Measurements from ENCODE around the gene RAB1B.
"Not testable (repeated sequence)": the region's sequence is repeated elsewhere in the genome, so short reads cannot be mapped to it uniquely, and the experiment has no call there.

RAB1B gene

GRCh38 chr11:66317723-66318599 lies 49.5 kb downstream of the RAB1B start:
- Histone ChIP-seq H3K27me3 (no peaks in the 10 kb centered on the region), H3K9ac (peak overlapping the region; percentile 84), H3K4me3 (peak overlapping the region; percentile 73), H4K20me1 (peaks cover 24% of the 10 kb centered on the region), H3K36me3 (no peaks in the 10 kb centered on the region), H3K27ac (peak overlapping the region; percentile 91), H3K4me1 (peaks cover 67% of the 10 kb centered on the region), H3K4me2 (peak overlapping the region; percentile 98), H3K9me3 (peaks cover 11% of the 10 kb centered on the region; the same call in 1 of the 2 replicates)
- peak; percentile 98 for TF ChIP-seq Cebpa-rat (IDR thresholded peaks at IDR 0.05)

- Histone ChIP-seq H3K4me2 (peak overlapping the region; percentile 98), H3K36me3 (no peaks in the 10 kb centered on the region), H3K27ac (peak overlapping the region; percentile 91), H3K4me3 (peak overlapping the region; percentile 73; the same call in 1 of the 2 replicates), H3K4me1 (peaks cover 72% of the 10 kb centered on the region), H3K27me3 (no peaks in the 10 kb centered on the region), H3K9me3 (peaks cover 11% of the 10 kb centered on the region; the same call in 1 of the 2 replicates), H3K9ac (peak overlapping the region; percentile 84), H4K20me1 (peaks cover 24% of the 10 kb centered on the region)
- TF ChIP-seq Cebpa-rat (IDR thresholded peaks at IDR 0.05) = peak; percentile 4; the same call in 1 of the 2 replicates
These were observed 50.1 kb downstream of the RAB1B start for GRCh38 chr11:66318600-66318970.

GRCh38 chr11:66320289-66320688 lies 51.9 kb downstream of the RAB1B start:
- not testable (repeated sequence) for H3K36me3 ChIP-seq, H3K9ac ChIP-seq, H3K4me2 ChIP-seq, H3K4me3 ChIP-seq, H3K27me3 ChIP-seq, H3K27ac ChIP-seq
- peaks cover 14% of the 10 kb centered on the region for H4K20me1 ChIP-seq
- peaks cover 72% of the 10 kb centered on the region for H3K4me1 ChIP-seq
- peaks cover 11% of the 10 kb centered on the region; the same call in 1 of the 2 replicates for H3K9me3 ChIP-seq

GRCh38 chr11:66320748-66321147 lies 52.3 kb downstream of the RAB1B start:
- Histone ChIP-seq H3K9me3 (peaks cover 11% of the 10 kb centered on the region; the same call in 1 of the 2 replicates), H3K4me1 (peaks cover 72% of the 10 kb centered on the region)
- not testable (repeated sequence) for H3K9ac ChIP-seq, H3K27me3 ChIP-seq, H4K20me1 ChIP-seq, H3K27ac ChIP-seq, H3K4me2 ChIP-seq, H3K4me3 ChIP-seq, H3K36me3 ChIP-seq

GRCh38 chr11:66321606-66322005 lies 53.2 kb downstream of the RAB1B start:
- Histone ChIP-seq H3K4me3 (no peak overlapping the region), H3K27me3 (no peaks in the 10 kb centered on the region), H3K9me3 (peaks cover 11% of the 10 kb centered on the region; the same call in 1 of the 2 replicates), H3K4me2 (peak overlapping the region; percentile 34; the same call in 1 of the 2 replicates), H4K20me1 (0 out of 2 replicates have a peak, but pooled peaks cover 2% of the 10 kb centered on the region), H3K36me3 (no peaks in the 10 kb centered on the region), H3K9ac (no peak overlapping the region), H3K4me1 (peaks cover 69% of the 10 kb centered on the region), H3K27ac (0 out of 2 replicates have a peak overlapping the region, but pooled peaks have one; percentile 30)
- no peak for TF ChIP-seq Cebpa-rat (IDR thresholded peaks at IDR 0.05)

- no peaks in the 10 kb centered on the region for H3K27me3 ChIP-seq
- no peak overlapping the region for H3K9ac ChIP-seq
- H3K27ac ChIP-seq = peak overlapping the region; percentile 30; the same call in 1 of the 2 replicates
- peaks cover 11% of the 10 kb centered on the region; the same call in 1 of the 2 replicates for H3K9me3 ChIP-seq
- H3K36me3 ChIP-seq = no peaks in the 10 kb centered on the region
- H4K20me1 ChIP-seq = no peaks in the 10 kb centered on the region
- no peak overlapping the region for H3K4me2 ChIP-seq
- H3K4me1 ChIP-seq = peaks cover 79% of the 10 kb centered on the region
- no peak overlapping the region for H3K4me3 ChIP-seq
- TF ChIP-seq Cebpa-rat (IDR thresholded peaks at IDR 0.05) = no peak
These were observed 54.4 kb downstream of the RAB1B start for GRCh38 chr11:66322732-66323427.

- Histone ChIP-seq H4K20me1 (no peaks in the 10 kb centered on the region), H3K9ac (no peak overlapping the region), H3K4me3 (no peak overlapping the region), H3K4me1 (peaks cover 79% of the 10 kb centered on the region), H3K9me3 (peaks cover 11% of the 10 kb centered on the region; the same call in 1 of the 2 replicates), H3K36me3 (no peaks in the 10 kb centered on the region), H3K4me2 (no peak overlapping the region; the same call in 1 of the 2 replicates), H3K27me3 (no peaks in the 10 kb centered on the region), H3K27ac (no peak overlapping the region)
- no peak for TF ChIP-seq Cebpa-rat (IDR thresholded peaks at IDR 0.05)
These were observed 55.2 kb downstream of the RAB1B start for GRCh38 chr11:66323684-66324083.

- peak overlapping the region; percentile 98 for H3K27ac ChIP-seq
- no peaks in the 10 kb centered on the region for H3K27me3 ChIP-seq
- H3K4me3 ChIP-seq = no peak overlapping the region
- peak overlapping the region; percentile 98 for H3K4me2 ChIP-seq
- TF ChIP-seq Cebpa-rat (IDR thresholded peaks at IDR 0.05) = no peak
- H4K20me1 ChIP-seq = no peaks in the 10 kb centered on the region
- H3K4me1 ChIP-seq = peaks cover 80% of the 10 kb centered on the region
- no peaks in the 10 kb centered on the region for H3K36me3 ChIP-seq
- H3K9me3 ChIP-seq = peaks cover 8% of the 10 kb centered on the region; the same call in 1 of the 2 replicates
- peak overlapping the region; percentile 84; the same call in 1 of the 2 replicates for H3K9ac ChIP-seq
These were observed 56.2 kb downstream of the RAB1B start for GRCh38 chr11:66324664-66325063.

GRCh38 chr11:66325263-66325671 lies 56.8 kb downstream of the RAB1B start:
- TF ChIP-seq Cebpa-rat (IDR thresholded peaks at IDR 0.05) = no peak
- Histone ChIP-seq H3K36me3 (no peaks in the 10 kb centered on the region), H3K27me3 (no peaks in the 10 kb centered on the region), H3K4me1 (peaks cover 86% of the 10 kb centered on the region), H3K4me2 (peak overlapping the region; percentile 98), H4K20me1 (no peaks in the 10 kb centered on the region), H3K4me3 (peak overlapping the region; percentile 50), H3K9me3 (peaks cover 2% of the 10 kb centered on the region; the same call in 1 of the 2 replicates), H3K9ac (peak overlapping the region; percentile 84), H3K27ac (peak overlapping the region; percentile 98)

Data from BLaER1 (cell line).